Measurements from ENCODE around the gene TSPAN14.
"Not testable (repeated sequence)": the region's sequence is repeated elsewhere in the genome, so short reads cannot be mapped to it uniquely, and the experiment has no call there.

The TSPAN14 gene

DNA sequence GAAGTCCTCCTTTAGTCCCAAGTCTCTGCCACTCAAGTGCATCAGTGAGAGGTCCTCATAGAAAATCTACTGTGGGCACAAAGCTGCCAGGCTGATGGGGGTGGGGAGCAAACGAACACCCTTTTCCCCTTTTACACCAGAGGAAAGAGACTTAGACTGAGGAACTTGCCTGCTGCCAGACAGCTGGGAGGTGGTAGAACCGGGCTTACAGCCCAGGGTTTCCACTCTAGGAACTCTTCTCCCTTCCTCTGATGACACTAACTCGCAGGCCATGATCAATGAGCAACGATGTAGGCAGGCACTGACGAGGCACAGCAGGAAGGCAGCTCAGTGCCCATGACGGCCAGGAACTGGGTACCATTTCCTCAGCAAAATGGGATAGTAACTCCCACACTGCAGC is 72.6 kb downstream of the TSPAN14 start:
- peak; percentile 72 for DNase-seq (ENCODE audit: low spot score)

- DNase-seq (ENCODE audit: low spot score) = peak; percentile 67
Observed at GRCh38 chr10:80528185-80528700, 74.1 kb downstream of the TSPAN14 start.

DNA sequence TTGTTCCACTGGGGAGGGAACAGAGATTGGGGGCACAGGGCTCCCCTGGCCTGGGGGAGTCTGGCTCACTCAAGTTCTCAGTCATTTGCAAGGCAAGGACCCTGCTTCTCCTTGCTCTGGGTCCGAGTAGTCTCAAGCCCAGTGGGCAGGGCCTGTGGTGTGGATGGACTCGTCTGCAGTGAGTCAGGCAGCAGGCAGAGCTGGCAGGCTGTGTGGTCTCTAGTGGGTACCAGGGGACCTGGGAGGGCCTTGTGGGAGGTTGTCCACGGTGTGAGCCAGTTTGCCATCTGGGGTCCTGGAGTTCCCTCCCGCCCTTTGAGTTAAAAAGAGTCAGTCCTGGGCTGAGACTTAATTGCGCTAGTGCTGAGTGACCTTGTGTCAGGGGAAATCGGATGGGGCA is 74.8 kb downstream of the TSPAN14 start:
- no peak for DNase-seq (ENCODE audit: low spot score)

DNA sequence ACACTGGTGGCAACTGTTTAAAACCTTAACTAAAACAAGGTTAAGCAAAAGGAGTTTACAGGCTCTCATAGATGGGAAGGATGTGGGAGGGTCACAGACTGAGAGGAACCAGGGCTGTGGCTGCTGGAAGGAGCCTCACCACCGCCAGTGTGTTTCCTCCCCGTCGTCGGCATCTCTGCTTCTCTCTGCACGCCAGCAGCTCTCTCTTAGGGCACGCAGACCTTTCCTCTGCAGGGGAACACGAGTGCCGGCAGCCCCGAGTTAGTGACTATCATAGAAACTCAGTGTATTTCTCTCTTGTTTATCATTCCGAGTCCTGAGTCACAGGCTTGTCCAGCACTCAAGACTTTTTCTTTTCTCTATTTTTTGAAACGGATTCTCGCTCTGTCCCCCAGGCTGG is 75.5 kb downstream of the TSPAN14 start:
- DNase-seq (ENCODE audit: low spot score) = no peak

- peak; percentile 81 for DNase-seq (ENCODE audit: low spot score)
Observed at GRCh38 chr10:80530251-80530650, 76.1 kb downstream of the TSPAN14 start.

- no peak for DNase-seq (ENCODE audit: low spot score)
Observed at GRCh38 chr10:80530816-80531215, 76.7 kb downstream of the TSPAN14 start.

DNA sequence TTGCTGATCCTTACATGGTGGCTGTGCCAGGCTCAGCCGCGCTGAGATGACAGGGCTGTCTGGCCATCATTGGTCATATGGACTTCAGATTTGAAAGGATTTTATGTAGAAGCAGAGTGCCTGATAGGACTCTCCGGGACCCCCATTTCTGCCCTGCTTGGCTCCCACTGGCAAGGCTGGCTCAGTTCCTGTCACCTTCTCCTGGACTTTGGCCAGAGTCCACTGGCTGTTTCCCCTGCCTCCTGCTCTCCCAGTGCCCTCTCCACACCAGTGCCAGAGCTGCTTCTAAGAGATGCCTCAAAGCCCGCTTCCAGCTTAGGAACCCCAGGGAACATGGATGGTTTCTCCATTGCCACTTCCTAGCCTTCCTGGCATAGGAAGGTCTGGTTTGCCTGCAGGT is 78.5 kb downstream of the TSPAN14 start:
- DNase-seq (ENCODE audit: low spot score) = no peak

DNA sequence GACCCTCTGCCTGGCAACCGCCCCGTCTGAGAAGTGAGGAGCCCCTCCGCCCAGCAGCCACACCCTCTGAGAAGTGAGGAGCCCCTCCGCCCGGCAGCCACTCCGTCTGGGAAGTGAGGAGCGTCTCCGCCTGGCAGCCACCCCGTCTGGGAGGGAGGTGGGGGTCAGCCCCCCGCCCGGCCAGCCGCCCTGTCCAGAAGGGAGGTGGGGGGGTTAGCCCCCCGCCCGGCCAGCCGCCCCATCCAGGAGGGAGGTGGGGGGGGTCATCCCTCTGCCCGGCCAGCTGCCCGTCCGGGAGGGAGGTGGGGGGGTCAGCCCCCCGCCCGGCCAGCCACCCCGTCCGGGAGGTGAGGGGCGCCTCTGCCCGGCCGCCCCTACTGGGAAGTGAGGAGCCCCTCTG is 79.9 kb downstream of the TSPAN14 start:
- not testable (repeated sequence) for DNase-seq (ENCODE audit: low spot score)

DNA sequence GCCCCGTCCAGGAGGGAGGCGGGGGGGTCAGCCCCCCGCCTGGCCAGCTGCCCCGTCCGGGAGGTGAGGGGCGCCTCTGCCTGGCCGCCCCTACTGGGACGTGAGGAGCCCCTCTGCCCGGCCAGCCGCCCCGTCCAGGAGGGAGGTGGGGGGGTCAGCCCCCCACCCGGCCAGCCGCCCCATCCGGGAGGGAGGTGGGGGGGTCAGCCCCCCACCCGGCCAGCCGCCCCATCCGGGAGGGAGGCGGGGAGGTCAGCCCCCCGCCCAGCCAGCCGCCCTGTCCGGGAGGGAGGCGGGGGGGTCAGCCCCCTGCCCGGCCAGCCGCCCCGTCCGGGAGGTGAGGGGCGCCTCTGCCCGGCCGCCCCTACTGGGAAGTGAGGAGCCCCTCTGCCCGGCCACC is 80.5 kb downstream of the TSPAN14 start:
- not testable (repeated sequence) for DNase-seq (ENCODE audit: low spot score)

GRCh38 chr10:80535671-80536360 is 81.7 kb downstream of the TSPAN14 start:
- DNase-seq (ENCODE audit: low spot score) = no peak

DNA sequence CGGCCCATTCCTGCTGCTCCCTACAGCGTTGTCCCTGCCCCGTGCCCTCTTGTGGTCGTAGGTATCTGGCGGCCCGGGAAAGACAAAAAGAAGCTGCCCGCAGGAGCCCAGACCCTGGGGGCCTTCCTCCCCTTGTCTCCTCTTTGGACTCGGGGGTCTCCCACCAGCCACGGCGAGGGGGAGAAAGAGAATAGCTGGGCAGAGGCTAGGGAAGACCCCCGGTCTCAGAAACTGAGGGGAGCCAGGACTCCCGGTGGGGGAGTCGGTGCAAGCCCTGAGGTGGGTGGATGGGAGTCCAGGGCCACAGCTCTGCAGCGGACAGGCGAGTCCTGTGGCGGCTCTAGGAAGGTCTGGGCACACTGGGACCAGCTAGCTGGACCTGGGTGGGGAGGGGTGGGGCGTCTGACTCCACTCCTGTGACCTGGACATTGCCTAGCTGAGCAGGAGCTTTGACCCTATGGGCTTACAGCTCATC is 82.3 kb downstream of the TSPAN14 start:
- no peak for DNase-seq (ENCODE audit: low spot score)

DNA sequence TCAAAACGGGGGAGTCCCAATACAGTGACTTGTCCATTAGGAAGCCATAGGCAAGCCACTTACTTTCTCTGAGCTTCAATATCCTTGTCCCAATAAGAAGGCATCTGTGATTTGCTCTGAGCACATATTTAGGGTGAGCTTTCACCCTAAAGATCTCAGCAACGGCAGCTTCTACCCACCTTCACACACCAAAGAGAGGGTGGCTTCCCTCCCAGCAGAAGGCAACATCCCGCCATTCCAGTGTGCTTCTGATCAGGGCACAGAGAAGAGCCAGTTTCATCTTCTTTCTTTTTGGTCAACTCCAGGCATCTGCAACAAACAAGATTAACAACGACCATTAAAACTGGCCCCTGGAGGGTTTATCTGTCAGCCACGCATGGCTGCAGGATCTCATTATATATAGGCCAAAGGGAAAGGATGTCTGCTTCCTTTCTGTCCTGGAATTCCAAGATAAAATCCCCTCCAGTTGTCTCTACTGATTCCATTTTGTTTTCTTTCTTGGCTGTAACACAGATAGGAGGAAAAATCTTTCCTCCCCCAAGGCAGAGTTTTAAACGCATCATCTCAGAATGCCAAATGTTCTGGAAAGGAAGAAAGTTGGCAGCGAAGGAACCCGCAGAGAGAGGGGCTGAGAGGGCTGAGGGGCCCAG is 83.1 kb downstream of the TSPAN14 start:
- no peak for DNase-seq (ENCODE audit: low spot score)

- DNase-seq (ENCODE audit: low spot score) = no peak
Observed at GRCh38 chr10:80537736-80538480, 83.8 kb downstream of the TSPAN14 start, which contains the start of gene SH2D4B. TSS of gene SH2D4B (plus strand) at chr10:80537902. CDS start at chr10:80538332, 430 bp downstream.

- no peak for DNase-seq (ENCODE audit: low spot score)
Observed at GRCh38 chr10:80538481-80539185, 84.5 kb downstream of the TSPAN14 start.

- no peak for DNase-seq (ENCODE audit: low spot score)
Observed at GRCh38 chr10:80539421-80540031, 85.4 kb downstream of the TSPAN14 start.

DNA sequence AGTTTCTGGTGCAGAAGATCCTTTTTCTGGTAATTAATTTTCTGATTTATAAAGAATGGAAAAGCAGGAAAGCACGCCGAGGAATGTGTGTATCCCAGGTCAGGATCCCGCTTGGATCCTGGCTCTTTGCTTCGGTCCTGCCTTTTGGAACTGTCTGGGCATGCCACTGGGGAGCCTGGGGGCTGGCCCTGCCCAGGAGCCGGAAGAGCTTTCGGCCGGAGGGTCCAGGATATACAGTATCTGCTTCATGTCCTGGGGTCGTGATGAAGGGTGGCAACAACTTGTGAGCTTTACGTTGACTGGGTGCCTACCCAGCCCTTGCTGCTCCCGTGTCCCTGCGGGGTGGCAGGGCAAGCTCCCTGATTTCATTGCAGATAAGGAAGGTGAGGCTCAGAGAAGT is 86.0 kb downstream of the TSPAN14 start:
- DNase-seq (ENCODE audit: low spot score) = no peak

DNA sequence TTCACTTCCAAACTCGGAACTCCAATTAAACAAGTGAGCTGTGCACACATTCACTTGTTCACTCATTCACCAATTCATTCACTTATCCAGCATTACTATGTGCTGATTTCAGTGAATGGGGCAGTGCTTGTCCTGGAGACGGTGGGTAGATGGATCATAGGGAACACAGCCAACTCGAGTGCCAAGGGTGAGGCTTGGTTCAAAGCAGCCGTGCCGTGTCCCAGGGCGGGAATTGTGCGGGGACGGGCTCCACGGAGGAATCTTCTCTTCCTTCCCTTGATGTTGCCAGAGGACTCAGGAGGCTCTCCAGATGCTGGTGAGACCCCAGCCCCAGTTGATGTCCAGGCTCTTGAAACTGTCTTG is 86.5 kb downstream of the TSPAN14 start:
- no peak for DNase-seq (ENCODE audit: low spot score)

- DNase-seq (ENCODE audit: low spot score) = no peak
Observed at GRCh38 chr10:80540981-80541750, 87.1 kb downstream of the TSPAN14 start.

GRCh38 chr10:80542053-80542452 is 87.9 kb downstream of the TSPAN14 start:
- DNase-seq (ENCODE audit: low spot score) = no peak

DNA sequence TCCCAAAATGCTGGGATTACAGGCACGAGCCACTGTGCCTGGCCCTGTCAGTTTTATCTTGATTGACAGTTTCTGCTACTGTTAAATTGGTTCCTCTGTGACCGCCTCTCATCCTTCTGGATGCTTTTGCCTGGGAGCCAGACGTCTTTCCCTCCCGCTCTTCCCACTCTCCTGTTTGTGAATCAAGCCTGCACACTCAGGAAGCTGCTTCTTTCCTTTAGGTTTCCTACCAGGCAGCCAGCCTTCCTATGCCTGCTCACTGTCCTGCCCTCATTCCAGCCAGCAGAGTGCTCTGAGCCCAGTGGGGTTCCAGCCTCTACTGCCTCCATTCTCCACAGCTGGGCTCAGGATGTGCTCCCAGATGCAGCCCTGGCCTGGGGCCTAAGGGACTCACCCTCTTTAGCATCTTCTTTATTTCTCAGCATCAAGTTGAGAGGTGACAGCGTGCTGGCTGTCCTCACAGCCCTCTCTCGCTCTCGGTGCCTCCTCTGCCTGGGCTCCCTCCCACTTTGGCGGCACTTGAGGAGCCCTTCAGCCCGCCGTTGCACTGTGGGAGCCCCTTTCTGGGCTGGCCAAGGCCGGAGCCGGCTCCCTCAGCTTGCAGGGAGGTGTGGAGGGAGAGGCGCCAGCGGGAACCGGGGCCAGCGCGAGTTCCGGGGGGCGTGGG is 88.7 kb downstream of the TSPAN14 start:
- DNase-seq (ENCODE audit: low spot score) = no peak

Measured in pons (tissue), 1 donor.